ENCODE results near the gene CITED2.

GRCh38 chr6:139369068-139369467, 5.4 kb downstream of the CITED2 start:
- TF ChIP-seq CTCF (conservative IDR thresholded peaks at IDR 0.05; ENCODE audit: low read depth in 2 of 2) (no peak), POLR2AphosphoS5 (IDR thresholded peaks at IDR 0.05; ENCODE audit: low read depth) (no peak), EZH2 (IDR thresholded peaks at IDR 0.05; ENCODE audit: low read depth, unreplicated experiment) (no peak), EZH2phosphoT487 (IDR thresholded peaks at IDR 0.05; ENCODE audit: unreplicated experiment) (no peak), STAT1 (IDR thresholded peaks at IDR 0.05; ENCODE audit: unreplicated experiment) (no peak), ZNF462 (CRISPR knock-in tag; IDR thresholded peaks at IDR 0.05) (no peak), REST (IDR thresholded peaks at IDR 0.05; ENCODE audit: unreplicated experiment) (no peak), JUNB (IDR thresholded peaks at IDR 0.05; ENCODE audit: unreplicated experiment) (no peak), CREB1 (CRISPR knock-in tag; IDR thresholded peaks at IDR 0.05; ENCODE audit: low read depth) (no peak; the same call in 1 of the 2 replicates), ETS1 (IDR thresholded peaks at IDR 0.05) (no peak)
